Activated naive CD4-positive, alpha-beta T cell treated with Interleukin-2 at 50 U/mL for 16 hours (primary cell): ENCODE results near the gene KIFAP3.
"Not testable (repeated sequence)": the region's sequence is repeated elsewhere in the genome, so short reads cannot be mapped to it uniquely, and the experiment has no call there.

ENCODE experiments used
- DNase-seq: peaks from one replicate; pipeline ENCODE4 v3.0.0-alpha.2; 2020

Gene KIFAP3

DNA sequence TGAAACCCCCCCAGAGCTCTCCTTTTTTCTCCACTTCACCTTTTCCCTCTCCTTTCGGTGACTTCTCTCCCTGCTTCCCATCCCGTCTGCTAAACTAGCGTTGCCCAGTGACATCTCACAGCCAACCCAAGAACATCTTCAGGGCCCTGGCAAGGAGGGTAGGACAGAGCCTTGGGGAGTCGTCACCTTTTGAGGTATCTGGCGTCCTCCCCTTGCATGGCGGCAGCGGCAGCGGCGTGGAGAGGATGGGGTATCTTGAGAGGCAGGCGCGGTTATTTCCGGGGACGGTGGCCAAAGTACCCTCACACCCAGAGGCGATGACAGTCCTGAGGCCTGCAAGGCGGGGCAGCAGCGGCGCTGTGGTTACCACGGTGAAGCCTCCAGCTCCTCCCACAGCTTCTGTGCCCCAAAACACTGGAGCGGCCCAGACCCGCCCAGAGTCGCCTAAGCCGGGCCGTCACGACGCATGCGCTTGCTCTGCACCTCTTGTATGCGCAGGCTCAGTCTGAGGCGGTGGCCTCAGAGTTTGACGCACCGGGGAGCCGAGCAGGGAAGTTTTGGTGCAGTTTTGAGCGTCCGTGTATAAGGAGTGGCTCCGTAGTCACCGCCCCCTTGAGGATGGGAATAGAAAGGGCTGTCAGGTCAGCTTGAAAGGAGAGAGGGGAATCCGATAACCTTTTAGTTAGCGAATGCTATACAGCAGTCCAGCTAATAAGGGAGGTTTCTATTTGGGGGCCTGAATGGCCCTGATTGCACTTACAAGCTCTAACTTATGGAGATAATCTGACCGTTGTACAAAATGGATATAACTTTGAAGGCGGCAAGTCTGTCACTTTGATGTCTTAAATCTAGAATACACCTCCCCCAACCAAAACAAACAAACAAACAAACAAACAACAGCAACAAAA, at the start of gene KIFAP3:
TSS of gene KIFAP3 (minus strand) at position 446 of the 908 bp plus-strand sequence. CDS start at position 218, 228 bp downstream.
- peak; percentile 96 for DNase-seq

DNA sequence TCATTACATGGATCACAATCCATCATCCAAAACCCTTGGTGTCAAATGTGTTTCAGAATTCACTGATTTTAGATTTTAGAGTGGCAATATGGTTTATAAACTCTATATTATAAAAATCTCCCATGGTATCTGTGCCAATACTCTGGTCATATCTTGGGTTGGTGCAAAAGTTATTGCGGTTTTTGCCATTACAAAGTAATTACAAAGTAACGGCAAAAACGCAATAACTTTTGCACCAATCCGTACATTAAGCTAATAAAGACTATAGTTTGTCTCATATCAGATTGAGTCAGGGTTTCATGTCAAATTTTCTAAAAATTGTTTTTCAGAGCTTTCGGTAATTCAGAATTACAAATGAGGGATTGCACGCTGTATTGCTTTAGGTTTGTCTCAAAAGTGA, 47.9 kb upstream of the KIFAP3 start:
- no peak for DNase-seq

- DNase-seq, result no peak
Measured at GRCh38 chr1:170114906-170115305, 40.4 kb upstream of the KIFAP3 start.

DNA sequence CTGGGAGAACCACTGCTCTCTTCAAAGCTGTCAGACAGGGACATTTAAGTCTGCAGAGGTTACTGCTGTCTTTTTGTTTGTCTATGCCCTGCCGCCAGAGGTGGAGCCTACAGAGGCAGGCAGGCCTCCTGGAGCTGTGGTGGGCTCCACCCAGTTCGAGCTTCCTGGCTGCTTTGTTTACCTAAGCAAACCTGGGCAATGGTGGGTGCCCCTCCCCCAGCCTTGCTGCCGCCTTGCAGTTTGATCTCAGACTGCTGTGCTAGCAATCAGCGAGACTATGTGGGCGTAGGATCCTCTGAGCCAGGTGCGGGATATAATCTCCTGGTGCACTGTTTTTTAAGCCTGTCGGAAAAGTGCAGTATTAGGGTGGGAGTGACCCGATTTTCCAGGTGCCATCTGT, 38.6 kb upstream of the KIFAP3 start:
- not testable (repeated sequence) for DNase-seq

DNA sequence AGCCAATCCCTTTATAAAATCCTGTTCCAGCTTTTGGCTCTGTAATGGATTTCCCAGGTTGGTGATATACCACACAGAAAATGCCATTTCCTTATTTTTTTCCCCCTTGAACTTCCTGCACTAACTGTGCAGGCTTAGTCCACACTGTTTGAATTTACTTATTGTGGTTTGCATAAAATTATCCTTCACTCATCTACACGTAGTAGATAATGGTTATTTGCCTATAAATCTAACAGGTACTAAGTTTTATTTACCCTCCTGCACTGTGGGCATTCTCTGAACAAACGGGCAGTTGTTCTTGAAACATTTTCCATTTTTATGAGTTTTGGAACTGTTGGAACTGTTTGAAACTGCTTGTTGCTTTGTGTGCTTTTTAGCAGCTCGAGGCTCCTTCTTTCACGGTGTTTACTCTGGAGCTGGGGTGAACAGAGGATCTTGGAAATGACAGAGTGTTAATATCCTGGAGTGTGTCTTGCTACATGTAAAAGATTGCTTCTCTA, 23.0 kb upstream of the KIFAP3 start:
- DNase-seq, result no peak

GRCh38 chr1:170096806-170097340, 22.4 kb upstream of the KIFAP3 start:
- DNase-seq, result no peak

GRCh38 chr1:170095976-170096748, 21.7 kb upstream of the KIFAP3 start:
- DNase-seq, result no peak

- DNase-seq, result not testable (repeated sequence)
Measured at GRCh38 chr1:170094697-170095616, 20.5 kb upstream of the KIFAP3 start.

DNA sequence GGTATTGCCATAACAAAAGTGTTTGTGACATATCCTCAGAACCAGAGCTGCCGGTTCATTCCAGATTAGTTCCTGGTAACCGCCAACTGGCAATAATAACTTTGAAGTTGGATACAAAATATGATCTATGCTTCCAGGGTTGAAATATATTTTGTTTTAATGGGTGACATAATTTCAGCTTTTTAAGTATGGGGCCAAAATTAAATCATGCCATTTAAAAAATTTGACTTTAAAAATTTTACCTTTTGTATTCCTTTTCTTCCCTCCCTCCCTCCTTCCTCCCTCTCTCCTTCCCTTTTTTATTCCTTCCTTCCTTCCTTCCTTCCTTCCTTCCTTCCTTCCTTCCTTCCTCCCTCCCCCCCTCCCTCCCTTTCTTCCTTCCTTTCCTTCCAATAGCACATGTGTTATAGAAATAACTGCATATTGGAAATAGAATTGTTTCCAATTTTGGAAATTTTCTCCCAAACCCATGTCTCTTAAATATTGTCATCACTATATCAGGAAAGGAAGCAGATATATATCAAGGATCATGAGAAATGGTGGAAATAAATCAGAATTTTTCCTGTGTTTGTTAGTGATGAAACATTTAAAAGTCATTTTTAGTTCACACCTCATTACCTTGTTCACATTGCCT, 12.0 kb upstream of the KIFAP3 start:
- no peak for DNase-seq

- DNase-seq, result no peak
Measured at GRCh38 chr1:170085091-170085490, 10.6 kb upstream of the KIFAP3 start.

- DNase-seq, result no peak
Measured at GRCh38 chr1:170078610-170079189, 4.2 kb upstream of the KIFAP3 start.

DNA sequence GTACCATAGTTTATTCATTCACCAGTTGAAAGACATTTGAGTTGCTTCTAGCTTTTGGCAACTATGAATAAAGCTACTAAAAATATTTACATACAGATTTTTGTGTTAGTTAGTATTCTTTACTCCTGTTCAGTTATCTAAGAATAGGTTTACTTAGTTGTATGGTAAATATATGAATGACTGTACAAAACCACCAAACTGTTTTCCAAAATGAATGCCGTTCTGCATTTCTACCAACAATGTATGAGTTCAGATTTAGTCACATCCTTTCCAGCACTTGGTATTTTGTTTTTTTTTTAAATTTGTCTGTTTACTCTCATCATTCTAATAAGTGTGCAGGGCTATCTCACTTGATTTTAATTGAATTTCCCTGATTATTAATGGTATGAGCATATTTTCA, 3.4 kb upstream of the KIFAP3 start:
- DNase-seq, result no peak

DNA sequence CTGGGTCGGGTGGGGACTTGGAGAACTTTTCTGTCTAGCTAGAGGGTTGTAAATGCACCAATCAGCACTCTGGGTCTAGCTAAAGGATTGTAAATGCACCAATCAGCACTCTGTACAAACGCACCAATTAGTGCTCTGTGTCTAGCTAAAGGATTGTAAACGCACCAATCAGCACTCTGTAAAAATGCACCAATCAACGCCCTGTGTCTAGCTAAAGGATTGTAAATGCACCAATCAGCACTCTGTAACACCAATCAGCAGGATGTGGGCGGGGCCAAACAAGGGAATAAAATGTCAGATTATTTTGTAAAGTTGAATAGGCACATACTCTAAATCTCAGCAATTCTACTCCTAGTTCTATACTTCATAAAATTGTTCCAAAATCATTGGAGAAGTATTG, 2.5 kb upstream of the KIFAP3 start:
- not testable (repeated sequence) for DNase-seq

DNA sequence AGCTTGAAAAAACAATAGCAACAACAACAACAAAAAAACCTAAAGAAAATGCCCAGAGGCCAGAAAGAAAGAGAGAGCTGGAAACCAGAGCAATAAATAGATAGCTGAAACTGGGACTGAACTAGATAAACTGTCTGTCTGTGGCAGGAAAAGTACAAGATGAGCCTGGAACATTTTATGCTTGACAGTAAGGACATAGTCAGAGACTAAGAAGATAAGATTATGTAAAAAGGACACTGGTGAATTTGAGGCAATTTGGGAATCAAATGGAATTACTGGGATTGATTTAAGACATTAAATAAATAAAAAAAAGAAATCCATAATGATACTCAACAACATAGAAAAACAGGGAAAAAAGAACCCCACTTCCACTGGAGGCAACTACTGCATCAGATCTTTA, 1.7 kb upstream of the KIFAP3 start:
- DNase-seq, result no peak

- peak; percentile 1 for DNase-seq
Measured at GRCh38 chr1:170075186-170075585, 691 bp upstream of the KIFAP3 start.

- no peak for DNase-seq
Measured at GRCh38 chr1:170073893-170074249, 624 bp downstream of the KIFAP3 start.

- no peak for DNase-seq
Measured at GRCh38 chr1:170071378-170071777, 3.1 kb downstream of the KIFAP3 start.

DNA sequence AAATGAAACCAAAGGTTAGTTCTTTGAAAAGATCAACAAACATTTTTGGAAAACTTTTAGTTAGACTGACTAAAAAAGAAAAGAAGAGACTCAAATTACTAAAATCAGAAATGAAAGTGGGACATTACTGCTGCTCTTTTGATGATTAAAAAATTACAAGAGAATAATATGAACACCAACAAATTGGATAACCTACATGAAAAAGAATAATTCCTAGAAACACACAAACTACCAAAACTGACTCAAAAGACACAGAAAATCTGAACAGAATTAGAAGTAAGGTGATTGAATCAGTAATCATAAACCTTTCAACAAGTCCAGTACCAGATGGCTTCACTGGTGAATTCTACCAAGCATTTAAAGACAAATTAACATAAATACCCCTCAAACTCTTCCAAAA, 5.6 kb downstream of the KIFAP3 start:
- DNase-seq, result no peak

DNA sequence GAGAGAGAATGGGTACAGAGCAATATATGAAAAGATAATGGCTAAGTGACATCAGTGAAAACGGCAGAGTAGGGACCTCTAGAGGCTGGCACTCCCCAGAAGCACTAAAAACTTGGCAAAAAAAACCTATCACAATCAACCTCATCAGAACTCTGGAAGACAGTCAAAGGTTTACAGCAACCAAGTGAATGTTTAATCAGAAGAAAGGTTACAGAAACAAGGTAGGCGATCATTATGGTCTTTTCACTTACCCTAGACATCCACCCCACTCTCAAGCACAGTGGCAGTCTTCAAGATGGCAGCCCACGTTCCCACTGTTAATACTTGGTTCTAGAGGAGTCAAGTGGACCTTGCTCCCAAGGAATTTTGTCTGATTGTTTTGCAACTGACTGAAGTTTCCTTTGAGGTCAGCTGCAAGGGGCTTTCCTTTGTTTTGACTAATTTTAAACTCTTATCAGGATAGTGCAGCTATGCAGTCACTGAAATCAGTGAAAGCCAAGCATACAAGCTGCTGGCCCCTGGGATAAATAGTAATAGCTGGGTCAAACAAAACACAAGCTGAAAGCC, 7.2 kb downstream of the KIFAP3 start:
- no peak for DNase-seq

DNA sequence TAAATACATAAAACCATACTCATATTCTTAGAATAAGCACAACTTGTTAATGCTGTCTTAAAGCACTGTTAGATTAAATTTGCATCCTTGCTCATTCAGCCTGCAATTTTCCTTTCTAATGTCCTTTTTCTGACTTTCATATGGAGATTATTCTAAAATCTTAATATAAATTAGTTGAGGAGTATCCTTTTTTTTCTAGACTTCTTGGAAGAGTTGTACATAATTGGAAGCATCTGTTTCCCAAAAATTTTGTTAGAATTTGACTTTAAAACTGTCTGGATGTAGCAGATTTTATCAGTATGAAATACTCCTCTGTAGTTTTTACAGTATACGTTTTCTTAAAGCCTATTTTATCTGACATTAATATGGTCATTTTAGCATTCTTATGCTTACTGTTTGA, 9.7 kb downstream of the KIFAP3 start:
- DNase-seq, result no peak
